WTC11 (cell line): ENCODE data around the gene TMEM263. TPM values are rescaled to one million over a fixed set of nuclear protein-coding genes. Genes with fewer than 3 reads are reported as not detected.

Experiments used
- ELF4 ChIP-seq: sonication (generic); formaldehyde crosslinking; IDR thresholded peaks from 2 replicates; pipeline ENCODE4 v1.8.1; 2022; ENCODE audit warnings: low read depth, mild to moderate bottlenecking, moderate library complexity, missing genetic modification reagents
- GABPB1 ChIP-seq: sonication (generic); formaldehyde crosslinking; IDR thresholded peaks from 2 replicates; pipeline ENCODE4 v1.8.1; 2023; ENCODE audit warnings: mild to moderate bottlenecking, missing genetic modification reagents
- HMGA2 ChIP-seq: fragments of 250-450 bp; sonication (Bioruptor Pico); IDR thresholded peaks from 2 replicates; pipeline ENCODE4 v1.4.0; 2021; ENCODE audit warnings: mild to moderate bottlenecking, moderate library complexity
- PRRX2 ChIP-seq: fragments of 250-450 bp; sonication (Bioruptor Pico); IDR thresholded peaks from 2 replicates; pipeline ENCODE4 v1.8.0; 2021; ENCODE audit warnings: mild to moderate bottlenecking
- SP1 ChIP-seq: sonication (generic); formaldehyde crosslinking; conservative IDR thresholded peaks from 2 replicates; pipeline ENCODE4 v1.8.1; 2022; ENCODE audit warnings: missing genetic modification reagents
- ZNF219 ChIP-seq: sonication (generic); formaldehyde crosslinking; IDR thresholded peaks from 2 replicates; pipeline ENCODE4 v1.8.0; 2023; ENCODE audit warnings: missing genetic modification reagents, mild to moderate bottlenecking, borderline replicate concordance
- ZNF317 ChIP-seq: sonication (generic); formaldehyde crosslinking; IDR thresholded peaks from 2 replicates; pipeline ENCODE4 v1.8.1; 2023; ENCODE audit warnings: low read depth, mild to moderate bottlenecking, moderate library complexity, missing genetic modification reagents, borderline replicate concordance
- total RNA-seq: library from RNA; stranded (reverse); gene quantifications from 3 replicates; pipeline ENCODE4 v1.2.3, GENCODE V29; 2021
- TF ChIP-seq, protein P1 (sequence below): sonication (generic); formaldehyde crosslinking; IDR thresholded peaks from 2 replicates; pipeline ENCODE4 v1.8.1; 2022; ENCODE audit warnings: mild to moderate bottlenecking, missing genetic modification reagents, moderate library complexity, borderline replicate concordance
- TF ChIP-seq, protein P2 (sequence below): sonication (generic); formaldehyde crosslinking; IDR thresholded peaks from 2 replicates; pipeline ENCODE4 v1.8.1; 2023; ENCODE audit warnings: mild to moderate bottlenecking, missing genetic modification reagents
- TF ChIP-seq, protein P3 (sequence below): sonication (generic); formaldehyde crosslinking; conservative IDR thresholded peaks from 2 replicates; pipeline ENCODE4 v1.8.1; 2023; ENCODE audit warnings: mild to moderate bottlenecking, low read depth, missing genetic modification reagents, moderate library complexity
- TF ChIP-seq, protein P4 (sequence below): sonication (generic); formaldehyde crosslinking; IDR thresholded peaks from 2 replicates; pipeline ENCODE4 v1.8.0; 2022; ENCODE audit warnings: mild to moderate bottlenecking, missing genetic modification reagents
- TF ChIP-seq, protein P5 (sequence below): sonication (generic); formaldehyde crosslinking; IDR thresholded peaks from 2 replicates; pipeline ENCODE4 v1.8.1; 2022; ENCODE audit warnings: low read depth, missing genetic modification reagents, borderline replicate concordance
- TF ChIP-seq, protein P6 (sequence below): sonication (generic); formaldehyde crosslinking; IDR thresholded peaks from 2 replicates; pipeline ENCODE4 v1.8.1; 2023; ENCODE audit warnings: mild to moderate bottlenecking, missing genetic modification reagents, moderate library complexity
- TF ChIP-seq, protein P7 (sequence below): sonication (generic); formaldehyde crosslinking; IDR thresholded peaks from 2 replicates; pipeline ENCODE4 v1.8.1; 2022; ENCODE audit warnings: low read depth, mild to moderate bottlenecking, moderate library complexity, missing genetic modification reagents, borderline replicate concordance
- TF ChIP-seq, protein P8 (sequence below): sonication (generic); formaldehyde crosslinking; IDR thresholded peaks from 2 replicates; pipeline ENCODE4 v1.8.0; 2022; ENCODE audit warnings: mild to moderate bottlenecking, missing genetic modification reagents

The TMEM263 gene
- total RNA-seq, 1 experiment from 2014 or later, result 18.0 TPM

DNA sequence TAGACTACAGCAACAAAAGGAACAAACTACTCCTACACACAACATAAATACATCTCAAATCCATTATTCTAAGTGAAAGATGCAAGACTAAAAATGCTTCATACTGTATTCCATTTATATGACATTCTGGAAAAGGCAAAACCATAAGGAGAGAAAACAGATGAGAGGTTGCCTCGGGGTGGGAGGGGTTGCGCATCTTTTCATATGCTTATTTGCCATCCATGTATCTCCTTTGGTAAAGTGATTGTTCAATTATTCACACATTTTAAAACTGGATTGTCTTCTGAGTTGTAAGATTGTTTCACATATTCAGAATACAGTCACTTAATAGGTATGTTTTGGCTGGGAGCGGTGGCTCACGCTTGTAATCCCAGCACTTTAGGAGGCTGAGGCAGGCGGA lies 5.1 kb upstream of the TMEM263 start (continued):
- TF ChIP-seq, protein P1, sequence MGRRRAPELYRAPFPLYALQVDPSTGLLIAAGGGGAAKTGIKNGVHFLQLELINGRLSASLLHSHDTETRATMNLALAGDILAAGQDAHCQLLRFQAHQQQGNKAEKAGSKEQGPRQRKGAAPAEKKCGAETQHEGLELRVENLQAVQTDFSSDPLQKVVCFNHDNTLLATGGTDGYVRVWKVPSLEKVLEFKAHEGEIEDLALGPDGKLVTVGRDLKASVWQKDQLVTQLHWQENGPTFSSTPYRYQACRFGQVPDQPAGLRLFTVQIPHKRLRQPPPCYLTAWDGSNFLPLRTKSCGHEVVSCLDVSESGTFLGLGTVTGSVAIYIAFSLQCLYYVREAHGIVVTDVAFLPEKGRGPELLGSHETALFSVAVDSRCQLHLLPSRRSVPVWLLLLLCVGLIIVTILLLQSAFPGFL (CRISPR knock-in tag), result no peak
- TF ChIP-seq, protein P2, sequence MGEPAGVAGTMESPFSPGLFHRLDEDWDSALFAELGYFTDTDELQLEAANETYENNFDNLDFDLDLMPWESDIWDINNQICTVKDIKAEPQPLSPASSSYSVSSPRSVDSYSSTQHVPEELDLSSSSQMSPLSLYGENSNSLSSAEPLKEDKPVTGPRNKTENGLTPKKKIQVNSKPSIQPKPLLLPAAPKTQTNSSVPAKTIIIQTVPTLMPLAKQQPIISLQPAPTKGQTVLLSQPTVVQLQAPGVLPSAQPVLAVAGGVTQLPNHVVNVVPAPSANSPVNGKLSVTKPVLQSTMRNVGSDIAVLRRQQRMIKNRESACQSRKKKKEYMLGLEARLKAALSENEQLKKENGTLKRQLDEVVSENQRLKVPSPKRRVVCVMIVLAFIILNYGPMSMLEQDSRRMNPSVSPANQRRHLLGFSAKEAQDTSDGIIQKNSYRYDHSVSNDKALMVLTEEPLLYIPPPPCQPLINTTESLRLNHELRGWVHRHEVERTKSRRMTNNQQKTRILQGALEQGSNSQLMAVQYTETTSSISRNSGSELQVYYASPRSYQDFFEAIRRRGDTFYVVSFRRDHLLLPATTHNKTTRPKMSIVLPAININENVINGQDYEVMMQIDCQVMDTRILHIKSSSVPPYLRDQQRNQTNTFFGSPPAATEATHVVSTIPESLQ (CRISPR knock-in tag), result no peak
- TF ChIP-seq PRRX2 (CRISPR knock-in tag), result no peak
- TF ChIP-seq, protein P3, sequence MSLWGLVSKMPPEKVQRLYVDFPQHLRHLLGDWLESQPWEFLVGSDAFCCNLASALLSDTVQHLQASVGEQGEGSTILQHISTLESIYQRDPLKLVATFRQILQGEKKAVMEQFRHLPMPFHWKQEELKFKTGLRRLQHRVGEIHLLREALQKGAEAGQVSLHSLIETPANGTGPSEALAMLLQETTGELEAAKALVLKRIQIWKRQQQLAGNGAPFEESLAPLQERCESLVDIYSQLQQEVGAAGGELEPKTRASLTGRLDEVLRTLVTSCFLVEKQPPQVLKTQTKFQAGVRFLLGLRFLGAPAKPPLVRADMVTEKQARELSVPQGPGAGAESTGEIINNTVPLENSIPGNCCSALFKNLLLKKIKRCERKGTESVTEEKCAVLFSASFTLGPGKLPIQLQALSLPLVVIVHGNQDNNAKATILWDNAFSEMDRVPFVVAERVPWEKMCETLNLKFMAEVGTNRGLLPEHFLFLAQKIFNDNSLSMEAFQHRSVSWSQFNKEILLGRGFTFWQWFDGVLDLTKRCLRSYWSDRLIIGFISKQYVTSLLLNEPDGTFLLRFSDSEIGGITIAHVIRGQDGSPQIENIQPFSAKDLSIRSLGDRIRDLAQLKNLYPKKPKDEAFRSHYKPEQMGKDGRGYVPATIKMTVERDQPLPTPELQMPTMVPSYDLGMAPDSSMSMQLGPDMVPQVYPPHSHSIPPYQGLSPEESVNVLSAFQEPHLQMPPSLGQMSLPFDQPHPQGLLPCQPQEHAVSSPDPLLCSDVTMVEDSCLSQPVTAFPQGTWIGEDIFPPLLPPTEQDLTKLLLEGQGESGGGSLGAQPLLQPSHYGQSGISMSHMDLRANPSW (CRISPR knock-in tag), result no peak
- TF ChIP-seq ELF4 (CRISPR knock-in tag), result no peak
- no peak for TF ChIP-seq GABPB1
- TF ChIP-seq, protein P4, sequence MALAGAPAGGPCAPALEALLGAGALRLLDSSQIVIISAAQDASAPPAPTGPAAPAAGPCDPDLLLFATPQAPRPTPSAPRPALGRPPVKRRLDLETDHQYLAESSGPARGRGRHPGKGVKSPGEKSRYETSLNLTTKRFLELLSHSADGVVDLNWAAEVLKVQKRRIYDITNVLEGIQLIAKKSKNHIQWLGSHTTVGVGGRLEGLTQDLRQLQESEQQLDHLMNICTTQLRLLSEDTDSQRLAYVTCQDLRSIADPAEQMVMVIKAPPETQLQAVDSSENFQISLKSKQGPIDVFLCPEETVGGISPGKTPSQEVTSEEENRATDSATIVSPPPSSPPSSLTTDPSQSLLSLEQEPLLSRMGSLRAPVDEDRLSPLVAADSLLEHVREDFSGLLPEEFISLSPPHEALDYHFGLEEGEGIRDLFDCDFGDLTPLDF, result no peak
- no peak for TF ChIP-seq HMGA2 (CRISPR knock-in tag)
- TF ChIP-seq, protein P5, sequence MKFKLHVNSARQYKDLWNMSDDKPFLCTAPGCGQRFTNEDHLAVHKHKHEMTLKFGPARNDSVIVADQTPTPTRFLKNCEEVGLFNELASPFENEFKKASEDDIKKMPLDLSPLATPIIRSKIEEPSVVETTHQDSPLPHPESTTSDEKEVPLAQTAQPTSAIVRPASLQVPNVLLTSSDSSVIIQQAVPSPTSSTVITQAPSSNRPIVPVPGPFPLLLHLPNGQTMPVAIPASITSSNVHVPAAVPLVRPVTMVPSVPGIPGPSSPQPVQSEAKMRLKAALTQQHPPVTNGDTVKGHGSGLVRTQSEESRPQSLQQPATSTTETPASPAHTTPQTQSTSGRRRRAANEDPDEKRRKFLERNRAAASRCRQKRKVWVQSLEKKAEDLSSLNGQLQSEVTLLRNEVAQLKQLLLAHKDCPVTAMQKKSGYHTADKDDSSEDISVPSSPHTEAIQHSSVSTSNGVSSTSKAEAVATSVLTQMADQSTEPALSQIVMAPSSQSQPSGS (CRISPR knock-in tag), result no peak
- TF ChIP-seq ZNF317 (CRISPR knock-in tag), result no peak
- TF ChIP-seq, protein P6, sequence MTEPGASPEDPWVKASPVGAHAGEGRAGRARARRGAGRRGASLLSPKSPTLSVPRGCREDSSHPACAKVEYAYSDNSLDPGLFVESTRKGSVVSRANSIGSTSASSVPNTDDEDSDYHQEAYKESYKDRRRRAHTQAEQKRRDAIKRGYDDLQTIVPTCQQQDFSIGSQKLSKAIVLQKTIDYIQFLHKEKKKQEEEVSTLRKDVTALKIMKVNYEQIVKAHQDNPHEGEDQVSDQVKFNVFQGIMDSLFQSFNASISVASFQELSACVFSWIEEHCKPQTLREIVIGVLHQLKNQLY, result no peak
- no peak for TF ChIP-seq ZNF219
- TF ChIP-seq, protein P7, sequence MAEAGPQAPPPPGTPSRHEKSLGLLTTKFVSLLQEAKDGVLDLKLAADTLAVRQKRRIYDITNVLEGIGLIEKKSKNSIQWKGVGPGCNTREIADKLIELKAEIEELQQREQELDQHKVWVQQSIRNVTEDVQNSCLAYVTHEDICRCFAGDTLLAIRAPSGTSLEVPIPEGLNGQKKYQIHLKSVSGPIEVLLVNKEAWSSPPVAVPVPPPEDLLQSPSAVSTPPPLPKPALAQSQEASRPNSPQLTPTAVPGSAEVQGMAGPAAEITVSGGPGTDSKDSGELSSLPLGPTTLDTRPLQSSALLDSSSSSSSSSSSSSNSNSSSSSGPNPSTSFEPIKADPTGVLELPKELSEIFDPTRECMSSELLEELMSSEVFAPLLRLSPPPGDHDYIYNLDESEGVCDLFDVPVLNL (CRISPR knock-in tag), result no peak
- no peak for TF ChIP-seq SP1 (CRISPR knock-in tag)
- TF ChIP-seq, protein P8, sequence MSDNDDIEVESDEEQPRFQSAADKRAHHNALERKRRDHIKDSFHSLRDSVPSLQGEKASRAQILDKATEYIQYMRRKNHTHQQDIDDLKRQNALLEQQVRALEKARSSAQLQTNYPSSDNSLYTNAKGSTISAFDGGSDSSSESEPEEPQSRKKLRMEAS (CRISPR knock-in tag), result no peak
